Stimulated activated CD4-positive, alpha-beta T cell treated with anti-CD3 and anti-CD28 coated beads, Interleukin-1b, Interleukin-23, amount 100 ng/mL, for 48 hours (primary cell): Measurements from ENCODE around the gene LYZL4.

Experiments used
- DNase-seq: peaks from one replicate; pipeline ENCODE4 v3.0.0-alpha.2; 2020

The LYZL4 gene

GRCh38 chr3:42425736-42426407 lies 15.5 kb upstream of the LYZL4 start:
- no peak for DNase-seq

- DNase-seq, result no peak
Measured at GRCh38 chr3:42424911-42425310, 14.5 kb upstream of the LYZL4 start.

DNA sequence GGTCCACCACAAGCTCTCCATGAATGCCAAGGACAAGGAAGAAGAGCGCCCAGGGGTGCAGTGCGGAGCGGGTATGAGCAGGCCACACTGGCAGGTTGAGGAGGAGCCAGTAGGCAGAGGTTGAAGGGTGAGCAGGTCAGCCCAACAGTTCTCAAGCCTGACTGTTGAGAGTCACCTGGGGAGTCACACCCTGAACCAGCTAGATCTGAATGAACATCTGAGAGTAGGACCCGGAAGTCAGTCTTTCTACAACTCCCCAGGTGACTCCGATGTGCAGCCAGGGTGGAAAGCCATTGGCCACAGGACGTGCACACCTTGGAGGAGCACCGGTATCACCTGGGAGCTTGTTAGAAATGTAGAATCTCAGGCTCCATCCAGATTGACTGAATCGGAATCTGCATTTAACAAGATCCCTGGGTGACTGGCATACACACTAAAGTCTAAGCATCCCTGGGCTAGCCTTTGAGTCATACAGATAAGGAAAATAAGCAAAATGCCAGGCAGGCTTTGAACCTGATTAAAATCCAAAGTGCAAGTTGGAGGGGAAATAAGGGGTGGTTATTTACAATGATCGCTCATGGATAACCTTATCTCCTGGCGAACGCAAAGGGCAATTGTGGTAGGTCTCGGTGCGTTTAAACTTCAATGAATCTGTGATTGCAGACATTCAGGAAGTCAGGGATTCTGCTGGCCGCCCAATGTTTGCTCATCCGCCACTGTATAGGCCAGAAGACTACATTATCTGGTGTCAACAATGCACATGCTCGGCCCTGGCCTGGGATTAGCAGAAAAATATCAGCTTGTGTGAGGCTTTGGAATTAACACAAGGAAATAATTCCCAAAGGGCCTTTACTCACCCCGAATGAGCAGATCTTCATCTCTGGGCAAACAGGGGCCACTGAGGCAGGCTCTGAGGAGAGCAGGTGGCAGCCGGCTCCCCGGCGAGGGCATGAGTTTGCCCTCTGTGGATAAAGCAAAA lies 11.7 kb upstream of the LYZL4 start:
- DNase-seq, result no peak

GRCh38 chr3:42419563-42419962 lies 9.2 kb upstream of the LYZL4 start:
- DNase-seq, result no peak

- DNase-seq, result no peak
Measured at GRCh38 chr3:42412526-42413155, 2.2 kb upstream of the LYZL4 start.

GRCh38 chr3:42411429-42411828 lies 1.0 kb upstream of the LYZL4 start:
- no peak for DNase-seq

GRCh38 chr3:42408156-42408555 lies 2.3 kb downstream of the LYZL4 start:
- DNase-seq, result no peak

GRCh38 chr3:42406727-42407450 lies 3.5 kb downstream of the LYZL4 start:
- no peak for DNase-seq

GRCh38 chr3:42405857-42406256 lies 4.6 kb downstream of the LYZL4 start:
- DNase-seq, result no peak

DNA sequence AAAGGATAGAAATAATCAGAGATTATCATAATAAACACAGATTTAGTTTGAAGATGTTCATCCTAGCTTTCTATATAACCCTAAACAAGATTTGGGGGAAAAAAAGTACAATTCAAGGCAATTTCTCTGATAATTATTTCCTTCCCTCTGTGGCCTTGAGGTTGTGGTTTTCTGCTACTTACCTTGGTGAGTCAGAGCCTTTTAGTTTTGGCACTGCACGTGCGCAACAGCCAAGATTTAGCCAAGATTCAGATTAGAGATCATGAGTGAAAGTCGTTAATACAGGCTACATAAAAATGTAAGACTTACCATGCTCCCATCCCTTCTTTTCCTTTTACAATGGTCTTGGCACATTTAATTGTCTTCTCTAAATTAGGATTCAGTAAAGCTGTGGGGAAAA lies 6.7 kb downstream of the LYZL4 start:
- no peak for DNase-seq

DNA sequence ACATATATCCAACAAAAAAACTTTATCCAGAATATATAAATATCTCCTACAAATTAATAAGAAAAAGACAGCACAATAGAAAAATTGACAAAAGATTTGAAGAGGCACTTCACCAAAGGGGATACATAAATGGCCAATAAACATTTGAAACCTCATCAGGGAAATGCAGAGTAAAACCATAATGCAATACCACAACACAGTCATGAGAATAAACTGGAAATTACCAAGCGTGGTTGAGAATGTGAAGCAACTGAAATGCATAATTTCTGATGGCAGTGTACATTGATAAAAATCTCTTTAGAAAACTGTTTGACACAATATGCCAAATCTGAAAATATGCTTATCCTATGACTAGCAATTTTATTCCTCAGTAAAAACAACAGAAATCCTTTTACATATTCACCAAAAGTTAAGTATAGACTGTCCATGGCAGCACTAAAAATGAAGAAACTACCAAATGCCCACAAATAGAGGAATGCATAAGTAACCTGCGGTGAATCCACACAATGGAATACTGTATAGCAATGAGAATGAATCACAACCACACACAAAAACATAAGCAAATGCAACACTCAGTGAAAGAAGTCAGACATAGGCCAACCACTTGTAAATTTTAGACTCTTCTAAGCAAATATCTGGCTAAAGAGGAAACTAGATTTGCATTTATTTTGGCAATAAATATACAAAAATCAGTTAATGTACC lies 7.9 kb downstream of the LYZL4 start:
- DNase-seq, result no peak

DNA sequence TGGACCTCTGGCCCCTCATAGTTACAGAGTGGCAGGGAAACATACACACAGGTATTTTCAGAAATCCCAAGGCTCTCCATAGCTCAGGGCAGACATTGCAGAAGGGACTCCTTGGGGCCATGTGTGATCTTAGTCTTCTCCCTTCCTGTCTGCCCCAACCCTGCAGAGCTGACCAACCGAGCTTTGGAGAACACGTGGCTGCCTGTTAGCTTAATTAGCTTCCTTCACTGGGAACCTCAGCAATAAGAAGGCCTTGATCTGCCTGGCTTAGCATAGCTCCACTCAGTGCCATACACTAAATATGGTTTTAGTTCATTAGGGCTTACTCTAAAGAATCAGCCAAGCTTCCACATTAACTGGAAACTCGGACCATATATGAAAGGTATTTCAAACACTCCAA lies 12.3 kb downstream of the LYZL4 start:
- DNase-seq, result no peak

- no peak for DNase-seq
Measured at GRCh38 chr3:42397644-42398043, 12.8 kb downstream of the LYZL4 start.

DNA sequence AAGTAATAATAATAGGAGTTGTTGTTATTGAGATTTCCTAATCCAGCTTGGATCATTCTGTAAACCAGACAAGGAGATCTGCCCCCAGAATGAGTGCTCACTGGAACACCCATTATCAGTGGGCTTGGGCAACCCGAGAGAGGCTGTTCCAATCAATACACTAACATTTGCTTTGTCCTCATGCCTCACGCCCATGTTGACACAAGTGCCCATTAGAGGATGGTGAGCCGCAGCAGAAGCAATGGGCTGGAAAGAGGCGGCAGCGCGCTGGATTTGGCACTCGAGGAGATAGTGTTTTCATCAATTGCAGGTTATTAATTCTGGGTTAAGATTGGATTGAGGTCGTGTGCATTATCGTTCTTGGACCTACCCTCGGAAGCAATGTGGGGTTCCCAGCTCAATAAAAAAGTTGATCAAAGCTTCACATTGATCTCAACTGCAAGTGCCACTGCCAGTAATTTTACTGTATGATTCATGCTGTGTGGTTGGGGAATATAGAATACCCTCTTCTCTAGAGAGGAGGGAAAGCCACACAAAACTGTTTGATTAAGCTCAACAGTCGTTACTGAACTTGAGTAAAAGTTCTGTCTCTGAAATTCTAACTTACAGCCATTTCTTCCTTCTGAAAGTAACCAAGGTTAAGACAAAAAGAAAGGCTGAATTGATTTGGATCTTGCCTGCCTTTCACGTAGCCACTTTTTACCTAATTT lies 15.7 kb downstream of the LYZL4 start:
- no peak for DNase-seq

DNA sequence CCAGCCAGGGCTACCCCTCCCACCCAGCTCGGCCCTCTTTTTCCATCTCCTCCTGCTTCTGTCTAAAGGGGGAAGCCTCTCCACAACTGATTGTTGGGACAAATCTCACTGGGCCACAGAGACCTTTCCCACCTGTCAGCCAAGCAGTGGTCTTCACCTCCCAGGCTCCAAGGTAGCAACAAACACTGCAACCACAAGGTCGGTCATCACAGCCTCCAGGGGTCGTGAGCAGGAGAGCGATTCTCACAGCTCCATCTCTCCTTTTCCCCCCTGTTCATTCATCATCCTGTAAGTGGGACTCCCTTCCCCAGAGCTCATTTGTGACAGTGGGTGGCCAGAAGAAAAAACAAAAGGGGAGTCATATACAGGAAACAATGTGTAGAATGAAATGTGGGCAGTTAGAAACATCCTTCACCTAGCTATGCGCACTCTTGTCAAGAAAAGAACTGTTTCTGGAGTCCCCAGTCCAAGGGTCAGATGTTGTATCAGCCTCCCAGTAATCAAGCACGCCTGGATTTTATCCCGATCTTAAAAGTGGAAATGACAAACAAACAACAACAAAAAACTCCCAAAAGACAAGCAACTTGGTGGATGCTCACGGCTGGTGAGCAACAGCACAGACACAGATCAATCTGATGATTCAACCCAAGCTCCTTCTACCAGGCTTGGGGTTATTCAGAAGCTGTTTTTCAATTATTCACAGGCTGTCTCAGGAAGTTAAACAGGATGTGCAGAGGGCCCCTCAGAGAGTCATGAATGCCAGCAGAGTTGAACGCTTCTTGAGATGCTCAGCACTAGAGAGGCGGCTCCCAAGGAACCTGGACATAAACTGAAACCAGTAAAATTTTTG lies 22.4 kb downstream of the LYZL4 start:
- peak; percentile 63 for DNase-seq

DNA sequence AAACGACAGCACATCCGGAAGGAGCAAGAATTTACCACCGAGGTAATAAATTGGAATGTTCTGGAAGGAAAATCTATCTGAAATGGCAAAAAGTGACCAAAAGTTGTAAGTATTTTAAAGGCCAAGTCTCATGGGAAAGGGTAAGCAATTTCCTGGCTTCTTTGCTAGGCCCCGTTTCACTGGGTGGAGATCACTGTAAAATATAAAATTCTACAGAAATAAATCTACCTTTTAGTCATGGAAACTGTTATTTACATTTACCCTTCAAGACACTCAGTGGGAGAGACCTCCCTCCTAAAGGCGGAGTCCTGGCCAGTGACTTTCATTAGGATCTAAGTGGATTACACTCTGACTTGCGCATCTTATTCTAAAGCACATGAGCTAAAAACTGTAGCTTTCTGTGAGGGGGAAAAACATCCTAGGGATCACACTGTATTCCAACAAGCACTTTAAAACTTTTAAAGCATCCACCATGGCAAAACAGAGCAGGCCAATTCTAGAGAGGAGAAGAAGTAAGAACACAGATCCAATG lies 28.8 kb downstream of the LYZL4 start:
- no peak for DNase-seq

DNA sequence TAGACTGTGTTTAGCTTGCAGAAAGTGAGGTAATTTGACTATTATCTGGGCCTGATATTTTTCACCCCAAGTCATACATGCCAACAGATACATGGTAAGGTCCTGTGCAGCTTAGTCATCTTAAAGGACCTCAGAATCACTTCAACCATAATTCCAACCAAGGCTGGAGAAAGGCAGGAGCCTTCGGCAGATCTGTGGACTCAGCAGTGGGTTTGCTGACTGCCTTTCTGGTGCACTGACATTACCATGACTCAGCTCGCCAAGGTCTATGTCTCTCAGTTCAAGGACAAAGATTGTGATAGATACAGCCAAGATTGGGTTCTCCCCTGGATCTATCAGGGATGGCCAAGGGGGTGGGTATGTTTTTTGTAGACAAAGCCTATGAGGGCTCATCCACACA lies 32.7 kb downstream of the LYZL4 start:
- DNase-seq, result no peak

DNA sequence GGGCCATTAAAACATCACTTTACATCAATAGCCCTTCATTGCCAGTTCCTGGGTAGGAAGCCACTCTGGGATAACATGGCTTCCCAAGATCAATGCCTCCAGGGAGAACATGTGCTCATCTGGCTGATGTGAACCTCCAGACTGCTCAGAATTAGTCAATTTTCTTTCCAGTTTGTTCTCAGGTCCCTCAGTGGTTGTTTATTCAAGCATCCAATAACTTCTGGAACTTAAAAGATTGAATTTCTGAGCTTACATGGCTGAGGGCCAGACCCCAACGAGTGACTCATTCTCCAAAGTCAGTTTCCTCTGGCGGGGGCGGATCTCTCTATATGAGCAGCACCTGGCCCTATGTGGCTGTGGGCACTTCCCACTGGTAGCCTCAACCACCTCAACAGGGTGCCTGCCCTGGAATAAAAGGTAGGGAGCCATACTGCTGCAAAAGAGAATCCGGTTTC lies 34.0 kb downstream of the LYZL4 start:
- peak; percentile 72 for DNase-seq

GRCh38 chr3:42375121-42375800 lies 35.1 kb downstream of the LYZL4 start:
- DNase-seq, result no peak

GRCh38 chr3:42371776-42372175 lies 38.6 kb downstream of the LYZL4 start:
- DNase-seq, result no peak
